HL-60 (cell line): ENCODE data around the gene ALS2CL.

Experiments used
- DNase-seq, 2 experiments: peaks; one replicate each; pipeline ENCODE4 v3.0.0-alpha.2; 2010 to 2020; ENCODE audit warnings: low read depth in 1 of 2, low spot score in 1 of 2
- H3K27ac ChIP-seq: fragments of 250-450 bp; sonication (Bioruptor Pico); replicated peaks from 2 replicates; pipeline ENCODE4 v1.5.1; 2020; ENCODE audit warnings: mild to moderate bottlenecking, moderate library complexity
- H3K27me3 ChIP-seq: fragments of 250-450 bp; sonication (Bioruptor Pico); 2 replicates; pipeline ENCODE4 v1.5.1; 2021; ENCODE audit warnings: mild to moderate bottlenecking, moderate library complexity; ENCODE audit not compliant: insufficient read depth, poor library complexity, severe bottlenecking
- H3K4me3 ChIP-seq: replicated peaks from 2 replicates; pipeline ENCODE4 v1.5.1; 2011; ENCODE audit warnings: mild to moderate bottlenecking, control low read depth, low read length; ENCODE audit not compliant: insufficient read depth
- CTCF ChIP-seq: IDR thresholded peaks from one replicate; pipeline ENCODE4 v1.5.1; 2011; ENCODE audit warnings: low read length, control low read depth, inconsistent platforms; ENCODE audit not compliant: insufficient read depth
- GABPA ChIP-seq: IDR thresholded peaks from 2 replicates; pipeline ENCODE4 v1.6.1; 2012; ENCODE audit warnings: low read depth
- POLR2AphosphoS5 ChIP-seq: IDR thresholded peaks from 2 replicates; pipeline ENCODE4 v1.6.1; 2012; ENCODE audit warnings: low read depth
- SPI1 ChIP-seq: IDR thresholded peaks from 2 replicates; pipeline ENCODE4 v1.6.1; 2012; ENCODE audit warnings: low read depth, mild to moderate bottlenecking, borderline replicate concordance
- TF ChIP-seq, protein P1 (sequence below): IDR thresholded peaks from 2 replicates; pipeline ENCODE4 v1.6.1; 2012; ENCODE audit warnings: low read depth; ENCODE audit not compliant: insufficient replicate concordance

ALS2CL gene

DNA sequence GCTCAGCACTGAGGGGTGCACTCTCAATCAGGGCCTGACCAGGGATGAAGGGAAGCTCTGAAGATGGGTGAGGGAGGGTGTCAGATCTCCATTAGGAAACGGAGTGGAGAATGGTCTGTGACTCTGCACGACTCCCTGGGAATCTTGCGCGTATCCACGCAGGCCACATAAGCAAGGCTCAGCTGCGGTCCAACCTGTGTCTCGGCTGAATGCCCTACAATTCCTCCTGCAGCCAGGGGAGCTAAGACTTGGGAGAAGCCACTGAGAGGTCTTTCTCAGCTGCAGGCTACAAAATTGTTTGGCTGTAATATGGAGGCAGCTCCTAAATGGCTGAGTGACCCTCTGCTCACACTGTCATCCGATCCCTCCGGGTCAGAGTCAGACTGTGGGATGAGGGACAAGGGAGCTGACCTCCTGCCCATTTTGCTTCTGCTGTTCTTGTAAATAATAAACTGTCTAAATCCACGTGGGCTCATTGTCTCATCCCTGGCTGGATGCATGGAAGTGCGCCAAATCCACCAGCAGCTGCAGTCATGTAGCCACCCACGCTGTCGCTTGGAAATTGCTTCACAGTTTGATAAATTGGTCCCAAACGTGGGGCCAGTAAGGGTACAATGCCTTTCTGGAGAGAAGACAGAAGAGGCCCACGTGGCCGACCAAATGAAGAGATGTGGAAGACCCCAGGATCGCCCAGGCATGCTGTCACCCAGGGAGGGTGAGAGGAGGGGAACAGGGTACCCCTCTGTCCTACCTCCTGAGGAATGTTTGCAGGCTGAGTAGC, 30.5 kb downstream of the ALS2CL start:
- H3K27me3 ChIP-seq, result no peaks in the 10 kb centered on the region
- TF ChIP-seq, protein P1, sequence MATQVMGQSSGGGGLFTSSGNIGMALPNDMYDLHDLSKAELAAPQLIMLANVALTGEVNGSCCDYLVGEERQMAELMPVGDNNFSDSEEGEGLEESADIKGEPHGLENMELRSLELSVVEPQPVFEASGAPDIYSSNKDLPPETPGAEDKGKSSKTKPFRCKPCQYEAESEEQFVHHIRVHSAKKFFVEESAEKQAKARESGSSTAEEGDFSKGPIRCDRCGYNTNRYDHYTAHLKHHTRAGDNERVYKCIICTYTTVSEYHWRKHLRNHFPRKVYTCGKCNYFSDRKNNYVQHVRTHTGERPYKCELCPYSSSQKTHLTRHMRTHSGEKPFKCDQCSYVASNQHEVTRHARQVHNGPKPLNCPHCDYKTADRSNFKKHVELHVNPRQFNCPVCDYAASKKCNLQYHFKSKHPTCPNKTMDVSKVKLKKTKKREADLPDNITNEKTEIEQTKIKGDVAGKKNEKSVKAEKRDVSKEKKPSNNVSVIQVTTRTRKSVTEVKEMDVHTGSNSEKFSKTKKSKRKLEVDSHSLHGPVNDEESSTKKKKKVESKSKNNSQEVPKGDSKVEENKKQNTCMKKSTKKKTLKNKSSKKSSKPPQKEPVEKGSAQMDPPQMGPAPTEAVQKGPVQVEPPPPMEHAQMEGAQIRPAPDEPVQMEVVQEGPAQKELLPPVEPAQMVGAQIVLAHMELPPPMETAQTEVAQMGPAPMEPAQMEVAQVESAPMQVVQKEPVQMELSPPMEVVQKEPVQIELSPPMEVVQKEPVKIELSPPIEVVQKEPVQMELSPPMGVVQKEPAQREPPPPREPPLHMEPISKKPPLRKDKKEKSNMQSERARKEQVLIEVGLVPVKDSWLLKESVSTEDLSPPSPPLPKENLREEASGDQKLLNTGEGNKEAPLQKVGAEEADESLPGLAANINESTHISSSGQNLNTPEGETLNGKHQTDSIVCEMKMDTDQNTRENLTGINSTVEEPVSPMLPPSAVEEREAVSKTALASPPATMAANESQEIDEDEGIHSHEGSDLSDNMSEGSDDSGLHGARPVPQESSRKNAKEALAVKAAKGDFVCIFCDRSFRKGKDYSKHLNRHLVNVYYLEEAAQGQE, result no peak
- no peak for TF ChIP-seq CTCF
- no peak overlapping the region for H3K4me3 ChIP-seq
- H3K27ac ChIP-seq, result no peak overlapping the region
- DNase-seq, result no peak

DNA sequence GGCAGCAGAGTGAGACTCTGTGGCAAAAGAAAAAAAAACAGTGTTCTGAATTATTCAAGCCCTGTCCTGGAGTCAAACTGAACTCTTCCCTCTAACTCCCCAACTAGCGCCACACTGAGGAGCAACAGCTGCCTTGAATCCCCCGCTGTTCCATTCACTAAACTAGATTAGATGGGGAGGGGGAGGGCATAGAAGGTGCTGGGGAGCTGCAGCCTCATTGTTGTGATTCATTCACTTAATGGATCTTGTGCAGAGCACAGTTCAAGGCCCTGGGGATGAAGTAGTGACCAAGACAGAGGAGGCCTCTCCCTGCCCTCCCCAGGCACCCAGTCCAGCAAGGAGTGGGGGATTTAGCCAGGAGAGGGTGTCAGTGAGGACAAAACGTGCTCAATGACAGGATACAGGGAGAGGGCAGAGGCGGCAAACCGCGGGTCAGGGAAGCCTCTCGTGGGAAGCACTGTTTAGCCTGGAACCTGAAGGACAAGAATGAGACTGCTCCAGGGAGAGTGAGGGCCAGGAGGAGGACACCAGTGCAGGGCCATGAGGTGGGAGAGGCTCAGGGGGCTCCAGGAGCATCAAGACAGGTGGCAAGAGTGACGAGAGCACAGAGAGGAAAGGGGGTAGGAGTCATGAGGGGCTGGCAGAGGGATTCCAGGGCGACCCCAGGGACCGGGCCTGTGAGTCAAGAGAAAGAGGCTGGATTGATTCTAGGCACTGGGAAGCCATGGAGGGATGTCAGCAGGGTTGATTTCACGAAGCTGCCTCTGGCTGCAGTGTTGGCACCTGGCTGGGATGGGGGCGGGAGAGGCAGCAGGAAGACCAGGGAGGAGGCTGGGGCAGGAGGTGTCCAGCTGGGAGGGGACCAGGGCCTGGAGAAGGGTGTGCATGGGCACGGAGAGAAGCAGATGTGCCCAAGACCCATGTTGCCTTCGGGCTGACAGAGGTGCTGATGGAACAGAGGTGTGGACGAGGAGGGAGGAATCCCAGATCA, 31.4 kb downstream of the ALS2CL start:
- no peak overlapping the region for H3K27ac ChIP-seq
- TF ChIP-seq GABPA (no peak), POLR2AphosphoS5 (no peak), CTCF (no peak), SPI1 (no peak)
- TF ChIP-seq, protein P1, result no peak
- H3K4me3 ChIP-seq, result no peak overlapping the region
- no peaks in the 10 kb centered on the region for H3K27me3 ChIP-seq
- DNase-seq, result no peak

- TF ChIP-seq POLR2AphosphoS5 (no peak), SPI1 (no peak), CTCF (no peak), GABPA (no peak)
- TF ChIP-seq, protein P1, result no peak
- H3K27ac ChIP-seq, result no peak overlapping the region
- no peak for DNase-seq
- no peak overlapping the region for H3K4me3 ChIP-seq
- H3K27me3 ChIP-seq, result no peaks in the 10 kb centered on the region
These were observed 32.6 kb downstream of the ALS2CL start for GRCh38 chr3:46660543-46661523.
